HG03342 (cell line): ENCODE results near the gene CREG2.

Source experiments
- ATAC-seq: cut with Tn5 transposase; IDR thresholded peaks from one replicate; pipeline ENCODE4 v1.9.1; 2021; ENCODE audit warnings: mild to moderate bottlenecking, moderate library complexity; ENCODE audit not compliant: unreplicated experiment

CREG2 gene

DNA sequence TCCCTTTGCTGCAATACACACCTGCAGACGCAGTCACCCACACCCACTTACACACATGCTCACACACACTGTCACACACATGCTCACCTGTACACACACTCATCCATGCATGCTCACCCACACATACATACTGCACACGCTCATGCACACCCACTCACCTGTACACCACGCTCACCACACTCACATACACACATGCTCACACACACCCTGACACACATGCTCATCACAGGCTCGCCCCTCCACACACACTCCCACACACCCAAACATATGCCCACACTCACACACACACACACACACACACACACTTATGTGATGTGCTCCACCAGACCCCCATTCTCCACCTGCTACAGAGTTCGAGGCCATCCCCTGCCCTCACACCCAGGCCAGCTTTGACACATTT is 22.8 kb upstream of the CREG2 start:
- no peak for ATAC-seq

DNA sequence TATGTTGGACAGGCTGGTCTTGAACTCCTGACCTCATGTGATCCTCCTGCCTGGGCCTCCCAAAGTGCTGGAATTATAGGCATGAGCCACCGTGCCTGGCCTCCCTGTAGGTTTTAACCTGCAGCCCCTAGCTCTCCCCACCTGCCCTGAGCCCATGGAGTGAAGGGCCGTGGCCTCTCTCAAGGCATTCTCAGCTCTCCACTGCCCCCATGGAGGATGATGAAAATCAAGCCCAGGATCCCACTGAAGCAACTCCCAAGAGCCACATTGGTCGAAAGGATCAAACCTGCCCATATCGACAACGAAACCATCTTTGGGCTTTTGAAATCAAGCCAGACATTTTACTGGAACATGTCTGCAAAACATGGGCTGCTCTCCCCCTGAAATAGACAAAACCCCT is 22.4 kb upstream of the CREG2 start:
- no peak for ATAC-seq

DNA sequence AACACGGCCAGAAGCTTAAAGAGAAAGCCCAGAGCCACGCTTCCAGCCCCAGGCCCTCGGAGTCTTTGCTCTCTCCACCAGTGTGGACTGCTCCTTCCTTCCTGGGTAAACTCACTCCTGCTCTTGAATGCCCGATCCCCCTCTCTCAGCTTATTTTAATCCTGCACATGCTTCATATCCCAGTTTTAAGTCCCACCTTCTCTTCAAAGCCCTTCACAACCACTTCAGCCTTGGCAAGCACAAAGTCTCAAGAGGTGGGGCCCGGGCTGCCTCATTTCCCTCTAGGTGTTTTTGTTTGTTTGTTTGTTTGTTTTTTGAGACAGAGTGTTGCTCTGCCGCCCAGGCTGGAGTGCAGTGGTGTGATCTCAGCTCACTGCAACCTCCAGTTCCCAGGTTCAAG is 21.6 kb upstream of the CREG2 start:
- no peak for ATAC-seq

DNA sequence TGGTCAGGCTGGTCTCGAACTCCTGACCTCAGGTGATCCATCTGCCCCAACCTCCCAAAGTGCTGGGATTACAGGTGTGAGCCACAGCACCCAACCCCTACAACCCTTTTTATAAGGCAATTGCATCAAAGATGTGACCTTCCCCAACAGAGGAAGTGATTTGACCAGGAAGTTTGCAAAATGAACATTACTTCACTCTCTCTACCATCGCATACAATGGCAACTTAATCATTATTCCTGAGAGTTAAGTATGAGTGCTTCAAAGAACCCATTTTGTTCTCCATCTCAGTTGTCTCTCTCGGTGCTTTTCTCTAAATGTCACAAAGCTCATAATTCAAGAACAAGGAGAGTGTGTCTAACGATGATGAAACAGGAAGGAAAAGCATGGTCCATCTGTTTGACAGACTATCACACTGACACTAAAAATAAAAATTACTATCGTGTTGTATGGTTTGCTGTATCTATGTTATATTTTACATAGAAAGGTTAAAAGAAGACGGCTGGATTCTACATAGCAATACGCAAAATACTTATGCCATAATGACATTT is 18.1 kb upstream of the CREG2 start:
- ATAC-seq: no peak

DNA sequence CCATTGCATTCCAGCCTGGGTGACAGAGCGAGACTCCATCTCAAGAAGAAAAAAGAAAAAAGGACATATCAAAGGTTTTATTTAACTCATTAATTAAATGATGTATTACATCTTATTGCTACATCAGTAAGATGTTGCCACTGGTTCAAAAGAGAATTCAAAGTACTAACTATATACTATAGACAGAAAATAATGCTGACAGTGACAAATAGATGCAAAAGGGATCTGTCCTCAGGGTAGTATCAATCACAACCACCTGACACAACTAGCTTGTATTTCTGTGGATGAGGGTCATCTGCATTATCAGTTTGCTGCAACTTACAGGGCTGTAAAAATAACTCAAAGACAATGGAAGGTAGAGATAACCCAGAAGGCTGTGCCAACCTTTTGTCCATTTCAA is 16.4 kb upstream of the CREG2 start:
- ATAC-seq: no peak

DNA sequence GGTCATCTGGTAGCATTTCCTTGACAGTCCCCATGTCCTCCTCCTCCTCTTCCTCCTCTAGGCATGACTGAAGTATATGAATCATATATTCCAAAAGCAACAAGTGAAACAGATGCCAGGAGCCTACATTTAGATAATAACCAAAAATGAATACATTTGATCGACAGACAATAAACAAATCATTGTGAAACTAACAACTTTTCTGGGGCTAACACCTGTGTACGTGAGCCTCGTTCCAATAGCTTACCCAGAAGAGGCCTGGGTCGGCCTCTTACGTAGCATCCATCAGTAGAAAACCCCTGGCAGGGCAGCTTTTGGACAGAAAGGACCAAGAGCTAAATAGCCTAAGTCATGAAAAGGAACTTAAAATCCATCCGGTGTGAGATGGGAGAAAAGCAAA is 15.3 kb upstream of the CREG2 start:
- no peak for ATAC-seq

DNA sequence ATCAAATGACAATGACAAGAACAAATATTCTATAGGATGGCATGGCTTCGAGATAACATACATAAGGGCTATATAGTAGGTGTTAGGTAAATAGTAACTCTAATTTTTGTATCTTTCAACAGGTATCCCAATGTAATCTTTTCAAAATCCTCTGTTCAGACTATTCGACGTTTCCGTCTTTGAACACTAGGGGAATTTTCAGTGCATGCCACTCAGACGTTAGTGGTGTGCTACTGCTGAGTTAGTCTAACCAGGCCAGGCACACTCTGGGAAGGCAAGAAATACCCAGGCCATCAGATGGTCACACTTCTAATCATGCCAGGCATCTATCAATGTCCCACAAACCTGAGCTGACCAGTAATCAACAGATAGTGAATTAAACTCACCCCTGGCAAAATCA is 14.6 kb upstream of the CREG2 start:
- ATAC-seq: no peak

DNA sequence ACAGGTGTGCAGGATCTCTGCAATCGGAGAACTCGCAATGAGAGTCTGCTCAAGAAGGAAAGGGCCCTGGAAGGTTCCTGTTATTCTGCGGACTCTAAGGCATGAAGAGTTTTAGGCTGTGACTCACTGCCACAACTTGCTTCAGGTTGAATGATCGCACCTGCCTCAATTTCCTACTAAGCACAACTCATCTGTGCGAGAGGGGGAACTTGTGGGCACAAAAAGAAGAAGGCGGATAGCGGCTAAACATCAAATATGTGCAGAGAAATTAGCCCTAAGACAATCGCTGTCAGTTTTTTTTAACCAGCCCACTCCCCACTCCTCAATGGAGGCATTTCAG is 14.0 kb upstream of the CREG2 start:
- no peak for ATAC-seq

DNA sequence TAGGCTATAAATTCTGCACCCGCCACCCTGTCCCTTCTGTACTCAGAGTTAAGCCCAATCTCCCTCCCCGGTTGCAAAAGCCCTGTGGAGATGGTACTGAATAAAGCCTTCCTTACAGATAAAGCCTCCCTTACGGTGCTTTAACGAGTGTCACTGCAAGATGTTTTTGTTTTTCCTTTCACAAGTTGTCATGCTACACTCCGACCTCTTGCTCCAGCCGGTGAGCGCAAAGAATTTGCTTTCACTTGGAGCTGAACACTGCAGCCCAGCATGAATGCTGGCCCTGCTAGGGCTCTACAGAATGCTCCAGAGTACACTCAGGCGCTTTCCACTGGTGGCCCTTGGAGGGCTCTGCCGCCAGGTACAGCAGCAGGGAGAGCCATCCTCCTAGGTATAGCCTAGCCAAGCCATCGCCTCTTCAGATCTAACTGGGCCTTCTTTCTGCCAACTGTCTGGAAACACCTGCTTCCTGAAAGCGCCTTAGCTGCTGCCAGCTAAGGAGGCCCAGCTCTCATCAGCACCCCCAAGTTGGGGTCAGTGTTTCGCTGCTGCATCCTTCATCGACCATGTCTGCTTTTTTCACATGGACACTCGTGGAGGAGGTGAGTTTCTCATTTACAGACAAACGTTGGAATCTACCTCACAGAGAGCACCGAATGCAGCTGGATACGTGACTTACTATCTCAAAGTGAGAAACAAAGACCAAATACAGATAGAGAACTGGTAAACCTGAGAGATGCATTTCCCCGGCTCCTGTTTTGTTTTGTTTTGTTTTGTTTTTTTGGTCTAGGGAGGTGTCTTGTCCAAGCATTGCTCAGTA is 13.4 kb upstream of the CREG2 start:
- no peak for ATAC-seq

DNA sequence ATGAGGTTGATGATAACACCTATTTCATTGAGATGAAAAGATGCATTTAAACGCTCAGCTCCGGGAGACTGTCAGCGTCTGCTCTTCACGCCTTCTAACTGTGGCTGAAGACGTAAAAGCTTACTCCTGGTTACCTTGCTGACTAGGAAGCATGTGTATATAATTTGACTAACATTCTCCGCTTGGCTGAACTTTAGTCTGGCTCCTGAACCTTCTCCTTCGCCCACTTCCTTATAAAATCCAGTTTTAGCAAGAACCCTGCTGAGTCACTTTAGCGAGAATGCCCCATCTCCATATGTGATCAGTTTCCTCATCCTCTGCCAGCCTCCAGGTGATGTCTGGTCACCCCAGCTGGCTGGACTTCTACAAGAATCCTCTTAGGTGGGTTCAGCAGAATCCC is 12.7 kb upstream of the CREG2 start:
- ATAC-seq: no peak

DNA sequence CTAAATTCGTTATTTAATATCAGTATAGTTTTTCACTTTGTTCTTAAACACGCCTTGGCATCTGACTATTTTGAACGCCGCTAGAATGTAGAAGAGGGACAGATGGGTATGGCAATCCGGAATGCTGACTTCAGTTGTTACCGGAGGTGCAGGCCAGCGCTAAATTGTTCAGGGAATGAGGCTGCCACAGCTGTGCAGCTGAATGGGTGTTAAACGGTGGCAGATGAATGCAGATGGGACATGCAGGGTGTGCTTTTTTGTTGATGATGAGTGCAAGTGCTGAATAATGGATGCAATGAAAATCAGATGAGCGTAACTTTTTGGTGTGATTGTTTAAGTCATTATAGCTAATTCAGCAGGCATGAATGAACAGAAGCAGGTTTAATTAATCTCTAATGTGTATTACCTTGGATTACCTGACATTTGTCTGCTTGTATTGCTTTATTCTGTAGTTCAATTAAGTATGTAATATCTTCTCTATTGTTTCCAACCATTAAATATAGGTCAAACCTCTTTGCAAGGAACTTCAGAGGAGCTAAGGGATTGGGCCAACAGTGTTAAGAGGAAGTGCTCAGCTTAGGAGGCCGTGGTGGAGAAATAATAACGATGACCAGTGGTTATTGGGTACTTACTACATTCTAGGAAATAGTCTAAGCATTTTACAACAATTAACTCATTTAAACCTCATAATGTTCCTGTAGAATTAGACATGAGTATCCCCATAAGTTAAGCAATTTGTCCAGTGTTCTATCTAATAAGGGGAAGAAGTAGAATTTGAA is 11.9 kb upstream of the CREG2 start:
- no peak for ATAC-seq

DNA sequence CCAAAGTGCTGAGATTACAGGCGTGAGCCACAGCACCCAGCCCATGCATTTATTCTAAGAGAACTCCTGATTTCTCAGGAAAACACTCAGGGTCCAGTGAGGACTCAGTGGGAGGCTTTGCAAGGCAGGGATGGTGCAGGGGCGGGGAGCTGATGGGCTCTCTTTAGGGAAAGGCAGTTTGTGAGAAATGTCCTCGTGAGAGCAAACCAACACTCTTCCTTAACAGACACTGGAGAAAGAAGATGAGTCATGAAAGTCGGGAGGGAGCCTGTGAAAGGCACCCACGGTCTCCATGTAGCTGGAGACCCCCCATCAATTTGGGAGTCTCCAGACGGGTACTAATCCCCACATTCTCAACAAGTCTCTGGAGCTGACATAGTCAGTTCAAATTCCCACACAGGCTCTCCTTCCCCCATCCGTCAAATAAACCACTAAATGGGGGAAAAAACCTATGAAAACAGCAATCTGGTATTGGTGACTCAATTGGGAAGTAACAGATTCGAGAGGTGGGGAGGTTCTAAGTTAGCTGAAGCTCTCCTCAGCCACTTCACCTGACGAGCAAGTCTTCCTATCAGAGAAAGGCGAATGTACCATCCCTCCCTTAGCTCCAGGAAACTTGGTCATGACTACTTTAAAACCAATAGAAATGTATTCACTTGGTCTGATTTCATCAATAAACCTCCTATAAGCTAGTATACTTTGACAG is 11.0 kb upstream of the CREG2 start:
- no peak for ATAC-seq

DNA sequence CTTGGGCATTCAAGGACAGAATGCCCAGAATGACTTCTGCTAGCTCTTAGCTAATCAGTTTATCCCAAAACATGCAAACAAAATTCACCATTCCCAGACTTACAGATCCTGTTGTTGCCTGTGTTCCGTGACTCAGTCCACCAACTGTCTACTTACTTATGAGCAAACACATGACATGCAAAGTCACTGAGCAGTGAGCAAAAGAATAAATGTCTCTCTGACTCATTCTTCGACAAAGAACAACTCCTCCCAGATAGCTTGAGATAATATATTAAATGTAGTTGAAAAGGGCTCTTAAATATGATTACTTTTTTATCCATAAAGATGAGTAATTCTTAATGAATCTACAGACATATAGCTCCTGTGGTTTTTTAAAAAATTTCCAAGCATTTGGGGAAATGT is 9.0 kb upstream of the CREG2 start:
- ATAC-seq: no peak

DNA sequence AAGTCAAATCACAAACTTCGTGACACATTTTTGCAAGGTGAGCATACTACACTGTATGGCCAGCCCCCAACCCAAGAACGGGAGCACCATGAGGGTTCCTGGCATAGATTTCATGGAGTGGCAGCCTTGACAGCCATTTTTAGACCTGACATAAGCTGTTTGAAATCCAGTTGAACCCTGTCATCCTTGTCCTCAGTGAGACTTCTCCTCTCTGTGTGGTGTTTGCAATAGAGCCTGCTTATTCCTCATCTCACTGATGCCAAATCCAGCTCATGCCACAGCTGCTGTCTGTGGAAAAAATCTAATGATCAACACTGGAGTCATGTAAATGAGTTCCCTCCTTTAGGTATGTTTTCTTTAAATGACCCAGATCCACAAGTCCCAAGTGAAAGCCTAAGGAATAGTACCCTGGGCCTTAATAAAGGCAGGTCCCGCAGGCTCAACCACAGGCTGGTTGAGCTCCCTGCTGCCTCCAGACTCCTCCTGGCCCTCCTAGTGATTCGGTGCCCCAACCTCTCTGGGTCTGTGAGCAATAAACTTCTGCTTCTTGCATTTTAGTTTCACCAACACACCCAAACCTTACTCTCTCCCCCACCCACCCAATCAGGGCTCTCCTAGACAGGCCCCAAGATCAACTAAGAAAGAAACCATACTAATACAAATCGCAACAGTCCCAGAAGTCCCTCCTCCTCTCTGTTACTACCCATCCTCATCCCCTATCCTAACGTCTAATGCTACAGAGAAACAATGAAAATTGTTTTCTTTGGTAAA is 8.4 kb upstream of the CREG2 start:
- ATAC-seq: no peak

DNA sequence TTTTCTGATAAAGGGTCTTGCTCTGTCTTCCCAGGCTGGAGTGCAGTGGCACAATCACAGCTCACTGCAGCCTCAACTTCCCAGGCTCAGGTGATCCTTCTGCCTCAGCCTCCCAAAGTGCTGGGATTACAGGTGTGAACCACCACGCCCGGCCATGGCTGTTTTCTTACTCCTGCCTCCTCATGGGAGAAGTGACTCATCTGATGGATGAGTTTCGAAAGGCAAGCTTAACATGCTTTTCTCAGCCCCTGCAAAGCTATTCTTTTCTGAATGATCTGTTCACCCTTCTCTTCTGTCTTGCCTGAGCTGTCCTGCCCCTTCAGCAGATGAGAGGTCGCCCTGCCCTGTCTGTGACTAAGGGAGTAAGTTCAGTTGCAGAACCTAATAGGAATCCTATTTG is 929 bp upstream of the CREG2 start:
- ATAC-seq: no peak

DNA sequence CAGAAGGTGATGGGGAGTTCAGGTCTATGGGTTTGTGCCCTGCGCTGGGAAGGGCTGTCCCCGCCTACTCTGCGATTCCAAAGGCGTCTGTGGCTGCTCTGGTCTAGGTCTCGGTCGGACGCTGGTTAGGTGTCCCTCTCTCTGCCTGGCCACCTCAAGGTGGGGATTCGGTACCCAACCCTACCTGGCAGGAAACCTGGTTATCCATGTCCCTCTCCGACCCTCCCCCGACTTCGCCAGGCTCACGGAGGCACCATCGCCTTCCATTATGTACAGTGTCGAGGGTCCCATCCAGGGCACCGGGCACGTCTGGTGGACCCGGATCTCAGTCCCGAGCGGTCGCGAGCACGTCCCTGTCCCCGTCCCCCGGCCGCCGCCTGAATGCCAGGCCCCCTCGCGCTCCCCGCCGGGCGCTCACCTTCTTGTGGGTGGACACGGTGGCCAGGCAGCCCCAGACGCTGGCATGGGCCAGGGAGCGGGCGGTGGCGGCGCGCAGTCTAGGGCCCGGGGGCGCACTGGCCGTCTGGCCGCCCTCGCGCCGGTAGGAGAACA is 628 bp downstream of the CREG2 start:
- ATAC-seq: no peak

DNA sequence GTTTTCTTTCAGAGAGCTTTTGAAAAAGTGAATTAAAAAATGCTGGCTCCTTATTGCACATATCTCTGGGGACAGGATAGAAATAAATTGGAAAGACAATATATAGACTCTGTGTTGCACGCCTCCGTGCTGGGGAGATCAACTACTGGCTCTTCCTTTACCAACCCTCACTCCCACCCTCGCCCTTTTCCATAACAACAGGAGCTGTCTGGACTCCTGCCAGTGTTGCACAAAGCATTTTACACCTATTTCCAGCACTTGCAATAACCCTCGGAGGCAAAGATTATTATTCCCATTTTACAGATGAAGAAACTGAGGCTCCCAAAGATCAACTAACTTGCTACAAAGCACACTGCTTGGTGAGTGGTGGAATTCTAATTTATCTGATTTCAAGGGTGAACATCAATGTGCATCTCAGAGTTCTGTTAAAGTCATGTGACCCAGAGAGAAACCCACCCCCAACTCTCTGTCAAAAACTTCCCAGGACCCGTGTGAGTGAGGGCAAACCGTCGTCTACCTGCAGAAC is 4.2 kb downstream of the CREG2 start:
- ATAC-seq: no peak

DNA sequence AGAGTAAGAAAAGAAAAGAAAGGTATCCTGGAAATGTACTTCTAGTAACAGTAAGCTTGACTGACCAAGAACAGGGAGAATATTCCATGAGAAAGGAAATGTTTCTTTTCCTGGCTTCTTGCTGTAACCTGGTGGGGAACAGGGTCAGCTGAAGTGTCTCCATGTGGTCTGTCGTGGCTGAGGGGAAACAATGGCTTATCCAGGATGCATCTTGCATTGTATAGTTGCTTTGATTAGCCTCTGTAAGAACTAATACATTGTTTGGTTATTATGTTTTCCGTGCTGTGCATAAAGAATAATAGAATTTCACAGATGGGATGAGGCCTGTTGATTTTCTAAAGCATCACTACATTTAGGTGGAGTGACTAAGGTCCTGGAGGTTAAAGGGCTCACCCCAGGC is 4.9 kb downstream of the CREG2 start:
- no peak for ATAC-seq

DNA sequence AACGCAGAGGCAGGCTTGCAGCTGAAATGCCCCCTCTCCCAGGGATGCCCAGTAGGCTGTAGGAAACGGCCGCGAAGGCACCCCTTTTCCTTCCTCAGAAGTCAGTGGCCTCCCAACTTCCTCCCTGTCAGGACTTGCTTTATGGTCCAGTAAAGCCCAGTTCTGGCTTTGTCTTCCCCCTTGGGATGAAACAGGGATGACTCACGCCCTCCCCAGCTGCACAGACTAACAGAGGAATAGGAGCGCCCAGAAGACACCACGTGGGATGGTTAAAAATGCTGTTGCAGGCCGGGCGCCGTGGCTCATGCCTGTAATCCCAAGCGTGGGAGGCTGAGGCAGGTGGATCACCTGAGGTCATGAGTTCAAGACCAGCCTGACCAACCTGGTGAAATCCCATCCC is 6.9 kb downstream of the CREG2 start:
- ATAC-seq: no peak

DNA sequence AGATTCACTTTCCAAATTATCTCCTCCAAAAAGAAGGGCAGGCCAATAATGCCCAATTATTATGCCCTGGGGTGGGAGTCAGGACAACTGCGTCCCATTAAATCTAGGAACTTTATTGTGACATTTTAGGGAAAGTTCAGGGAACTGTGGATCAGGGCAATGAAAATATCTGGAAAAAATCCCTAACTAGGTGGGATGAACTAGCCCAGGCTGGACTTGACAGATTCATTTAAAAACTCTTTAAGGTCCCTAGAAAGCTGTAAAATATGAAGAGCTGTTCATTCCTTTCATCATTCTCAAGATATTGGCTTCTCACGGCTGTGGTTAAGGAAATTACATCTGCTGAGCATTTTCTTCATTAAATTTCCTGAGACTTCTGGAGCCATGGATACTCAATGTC is 8.2 kb downstream of the CREG2 start:
- no peak for ATAC-seq
